ENCODE data around the gene TGFBRAP1. TPM values are rescaled to one million over a fixed set of nuclear protein-coding genes. Genes with fewer than 3 reads are reported as not detected.

TGFBRAP1 gene
- total and polyA plus RNA-seq, 2 donors (not counting 3 experiments of a cell fraction or from before 2014, with no cell fraction given), result 25.4 to 37.6 TPM

DNA sequence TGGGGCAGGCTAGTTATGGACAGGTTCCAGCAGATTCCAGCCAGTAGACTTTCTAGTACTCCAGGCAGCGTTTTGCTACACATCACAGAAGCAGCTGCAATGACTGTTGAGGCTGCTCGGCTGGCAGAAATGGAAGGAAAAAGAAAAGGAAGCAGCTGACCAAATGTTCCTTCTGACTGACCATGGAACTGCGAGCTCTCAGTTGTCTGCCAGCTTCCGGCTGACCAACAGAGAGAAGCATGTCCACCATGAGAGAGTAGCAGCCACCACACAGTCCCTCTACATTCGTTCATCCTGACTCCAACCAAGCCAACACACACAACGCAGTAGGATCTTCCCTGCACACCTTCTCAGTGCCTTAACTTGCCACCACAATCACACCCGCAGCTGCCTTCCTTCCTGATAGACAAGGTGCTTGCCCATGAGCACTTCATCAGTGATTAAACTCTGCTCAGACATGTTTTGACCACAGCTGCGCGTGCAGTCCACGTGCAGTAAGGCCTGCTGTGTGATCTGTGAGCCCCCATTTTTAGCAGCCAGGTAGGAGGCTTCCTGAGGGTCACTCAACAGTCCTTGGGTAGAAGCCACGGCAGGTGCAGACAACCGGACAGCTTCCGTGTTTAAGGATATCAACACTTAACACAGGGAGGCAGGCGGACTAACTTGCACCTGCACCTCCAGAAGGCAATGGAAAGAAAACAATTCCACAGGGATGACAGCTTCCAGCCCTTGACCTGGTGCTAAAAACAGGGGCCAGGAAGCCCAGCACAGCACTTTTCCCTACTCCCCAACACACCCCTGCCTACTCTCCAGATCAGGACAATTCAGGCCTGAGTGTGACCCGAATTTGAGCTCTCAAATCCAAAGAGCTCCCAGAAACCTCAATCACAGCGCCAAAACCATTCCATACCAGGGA is 996 bp downstream of the TGFBRAP1 start:
- TSS peak; percentile 24 for BruUV-seq (replicated peaks)
- no peaks in the 10 kb centered on the region for H3K9me1 ChIP-seq (replicated peaks; ENCODE audit: control insufficient read depth, extremely low read depth, insufficient read depth, low read length)
- peaks cover 51% of the 10 kb centered on the region for H3K4me1 ChIP-seq (ENCODE audit: control insufficient read depth, extremely low read depth, insufficient read depth, low read length)
- ChIA-PET POLR2A (interaction anchor here (0.6 to 1.5 kb wide), 4 partner anchors 9 to 74 kb away, joined by 3 to 6 read pairs (median 3); partner anchors contain the start of gene C2orf49), CTCF (interaction anchor here (0.9 to 3.8 kb wide), 6 partner anchors 8 to 192 kb away, joined by 4 to 13 read pairs (median 6); partner anchors contain the start of gene C2orf49)
- TF ChIP-seq GATA2 (IDR thresholded peaks at IDR 0.05; ENCODE audit: insufficient read depth, insufficient read length, low read depth, low read length) (no peak), FOS (IDR thresholded peaks at IDR 0.05; ENCODE audit: borderline replicate concordance, insufficient read depth, low read length) (no peak), MAX (IDR thresholded peaks at IDR 0.05; ENCODE audit: insufficient read depth, insufficient read length) (no peak), POLR2A (IDR thresholded peaks at IDR 0.05; ENCODE audit: low read depth, low read length) (no peak), POLR2AphosphoS5 (IDR thresholded peaks at IDR 0.05; ENCODE audit: insufficient read depth, low read depth, low read length) (peak; percentile 57), EZH2 (IDR thresholded peaks at IDR 0.05; ENCODE audit: borderline replicate concordance, low read depth, low read length, severe bottlenecking) (no peak)
- H3K4me2 ChIP-seq (ENCODE audit: insufficient read depth, low read length), result peak overlapping the region; percentile 31
- peak overlapping the region; percentile 73 for H3K27ac ChIP-seq (ENCODE audit: insufficient read depth, low read depth, low read length)
- H3K79me2 ChIP-seq (ENCODE audit: control insufficient read depth, insufficient read depth, low read length), result peaks cover 40% of the 10 kb centered on the region
- H3K4me3 ChIP-seq (replicated peaks in 1 of 3; ENCODE audit: insufficient read depth in 1 of 3, low read depth in 1 of 3, low read length in 3 of 3), result peak overlapping the region in 2 of 3 experiments; percentile 37 to 84
- dilution Hi-C loops (cut with MboI; ENCODE audit: extremely low pct_ligation_motif_present, low sequenced_read_pairs), result no loop called here
- H4K20me1 ChIP-seq (replicated peaks; ENCODE audit: control insufficient read depth, extremely low read depth, insufficient read depth, low read length), result no peaks in the 10 kb centered on the region
- no peak overlapping the region for H2AFZ ChIP-seq (ENCODE audit: low read depth, low read length)
- H3K27me3 ChIP-seq (ENCODE audit: control insufficient read depth in 2 of 2, insufficient read depth in 2 of 2, low read length in 2 of 2), result no peaks in the 10 kb centered on the region
- intact Hi-C loops (cut with micrococcal nuclease), result loop anchor here (1.0 to 10.0 kb wide), 2 partner anchors 9 to 866 kb away; partner anchors contain the start of genes C2orf49 and UXS1
- no peaks in the 10 kb centered on the region for H3K36me3 ChIP-seq (ENCODE audit: control insufficient read depth in 2 of 2, extremely low read depth in 1 of 2, insufficient read depth in 2 of 2, low read length in 2 of 2)
- DNase-seq (ENCODE audit: low read depth, low spot score) (peak; percentile 90), FAIRE-seq (peak; percentile 97)
- no peaks in the 10 kb centered on the region for H3K9me3 ChIP-seq (replicated peaks; ENCODE audit: control insufficient read depth, insufficient read depth, low read length)
- peak overlapping the region; percentile 76 for H3K9ac ChIP-seq (replicated peaks; ENCODE audit: extremely low read depth, insufficient read depth, low read length)
